ENCODE measurements around the gene PALS1.
A peak's percentile ranks its signal among the peaks of the same experiment; 100 is the strongest.
"Not testable (repeated sequence)": the region's sequence is repeated elsewhere in the genome, so short reads cannot be mapped to it uniquely, and the experiment has no call there.

Gene PALS1

DNA sequence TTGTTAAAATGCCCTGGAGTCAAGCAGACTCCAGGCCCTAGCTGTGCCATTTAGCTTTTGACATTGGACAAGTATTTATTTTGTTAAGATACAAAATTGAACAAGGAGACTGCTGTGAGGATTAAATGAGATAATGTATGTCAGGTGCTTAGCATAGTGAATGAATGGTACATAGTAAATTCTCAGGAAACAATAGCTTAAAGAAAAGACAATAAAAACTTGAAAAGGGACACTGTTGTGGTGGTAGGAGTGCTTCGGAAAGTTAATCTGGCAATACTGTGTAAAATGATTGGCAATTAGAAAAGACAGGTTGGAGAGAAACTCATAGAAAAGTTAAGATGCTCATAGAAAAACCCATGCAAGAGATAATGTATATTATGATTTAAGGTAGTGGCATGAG lies 19.7 kb downstream of the PALS1 start:
- H3K36me3 ChIP-seq (ENCODE audit: control insufficient read depth, low read depth, low read length) = no peaks in the 10 kb centered on the region
- no peaks in the 10 kb centered on the region for H3K9me3 ChIP-seq (ENCODE audit: control insufficient read depth, low read depth, low read length)
- peaks cover 14% of the 10 kb centered on the region for H3K4me1 ChIP-seq (ENCODE audit: control insufficient read depth, low read depth, low read length)
- H3K27ac ChIP-seq (ENCODE audit: low read length) = no peak overlapping the region
- no peak overlapping the region for H3K9ac ChIP-seq (ENCODE audit: low read length)
- no peak overlapping the region for H3K4me3 ChIP-seq (ENCODE audit: low read length)
- H3K27me3 ChIP-seq (ENCODE audit: control insufficient read depth, insufficient read depth, low read length) = no peaks in the 10 kb centered on the region

DNA sequence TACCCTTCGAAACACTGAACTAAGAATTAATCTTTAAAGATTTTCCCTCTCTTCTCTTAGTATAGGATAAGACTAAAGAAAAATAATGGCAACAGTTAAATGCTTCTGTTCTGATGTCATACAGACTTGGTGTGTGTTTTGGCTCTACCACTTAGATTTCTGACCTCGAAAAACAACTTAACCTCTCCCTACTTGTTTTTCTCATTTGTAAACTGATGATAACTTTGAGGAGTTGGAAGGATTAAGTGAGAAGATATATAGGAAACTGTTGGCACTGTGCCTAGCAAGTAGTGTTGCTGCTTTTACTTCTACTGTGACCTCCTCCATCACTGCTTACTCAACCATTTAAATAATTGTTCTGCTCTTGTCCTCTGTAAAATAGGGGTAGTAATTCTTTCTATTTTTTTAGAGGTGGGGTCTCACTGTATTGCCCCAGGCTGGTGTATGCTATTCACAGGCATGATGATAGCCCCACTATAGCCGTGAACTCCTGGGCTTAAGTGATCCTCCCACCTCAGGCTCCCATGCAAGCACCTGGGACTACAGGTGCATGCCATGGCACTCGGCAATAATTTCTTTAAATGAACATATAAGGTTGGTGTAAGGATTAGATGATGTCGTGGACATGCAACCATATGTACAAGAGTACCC lies 22.4 kb downstream of the PALS1 start:
- Histone ChIP-seq H3K9me3 (ENCODE audit: control insufficient read depth, low read depth, low read length) (no peaks in the 10 kb centered on the region), H3K9ac (ENCODE audit: low read length) (no peak overlapping the region), H3K27me3 (ENCODE audit: control insufficient read depth, insufficient read depth, low read length) (no peaks in the 10 kb centered on the region), H3K4me3 (ENCODE audit: low read length) (no peak overlapping the region), H3K4me1 (ENCODE audit: control insufficient read depth, low read depth, low read length) (peaks cover 23% of the 10 kb centered on the region), H3K27ac (ENCODE audit: low read length) (no peak overlapping the region), H3K36me3 (ENCODE audit: control insufficient read depth, low read depth, low read length) (no peaks in the 10 kb centered on the region)

DNA sequence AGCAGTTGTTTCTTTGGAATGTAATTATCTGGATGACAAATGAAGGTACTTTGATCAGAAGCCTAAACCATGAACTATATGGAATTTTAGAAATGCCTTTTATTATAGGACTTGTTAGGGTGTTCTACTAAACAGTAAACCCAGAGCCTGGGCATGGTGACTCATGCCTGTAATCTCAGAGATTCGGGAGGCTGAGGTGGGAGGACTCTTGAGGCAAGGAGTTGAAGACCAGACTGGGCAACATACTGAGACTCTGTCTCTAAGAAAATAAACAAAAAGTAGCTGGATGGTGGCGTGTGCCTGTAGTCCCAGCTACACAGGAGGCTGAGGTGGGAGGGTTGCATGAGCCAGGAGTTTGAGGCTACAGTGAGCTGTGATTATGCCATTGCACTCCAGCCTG lies 23.9 kb downstream of the PALS1 start:
- H3K27me3 ChIP-seq (ENCODE audit: control insufficient read depth, insufficient read depth, low read length) = no peaks in the 10 kb centered on the region
- H3K27ac ChIP-seq (ENCODE audit: low read length) = no peak overlapping the region
- peaks cover 38% of the 10 kb centered on the region for H3K4me1 ChIP-seq (ENCODE audit: control insufficient read depth, low read depth, low read length)
- no peak overlapping the region for H3K9ac ChIP-seq (ENCODE audit: low read length)
- H3K36me3 ChIP-seq (ENCODE audit: control insufficient read depth, low read depth, low read length) = no peaks in the 10 kb centered on the region
- no peaks in the 10 kb centered on the region for H3K9me3 ChIP-seq (ENCODE audit: control insufficient read depth, low read depth, low read length)
- no peak overlapping the region for H3K4me3 ChIP-seq (ENCODE audit: low read length)

DNA sequence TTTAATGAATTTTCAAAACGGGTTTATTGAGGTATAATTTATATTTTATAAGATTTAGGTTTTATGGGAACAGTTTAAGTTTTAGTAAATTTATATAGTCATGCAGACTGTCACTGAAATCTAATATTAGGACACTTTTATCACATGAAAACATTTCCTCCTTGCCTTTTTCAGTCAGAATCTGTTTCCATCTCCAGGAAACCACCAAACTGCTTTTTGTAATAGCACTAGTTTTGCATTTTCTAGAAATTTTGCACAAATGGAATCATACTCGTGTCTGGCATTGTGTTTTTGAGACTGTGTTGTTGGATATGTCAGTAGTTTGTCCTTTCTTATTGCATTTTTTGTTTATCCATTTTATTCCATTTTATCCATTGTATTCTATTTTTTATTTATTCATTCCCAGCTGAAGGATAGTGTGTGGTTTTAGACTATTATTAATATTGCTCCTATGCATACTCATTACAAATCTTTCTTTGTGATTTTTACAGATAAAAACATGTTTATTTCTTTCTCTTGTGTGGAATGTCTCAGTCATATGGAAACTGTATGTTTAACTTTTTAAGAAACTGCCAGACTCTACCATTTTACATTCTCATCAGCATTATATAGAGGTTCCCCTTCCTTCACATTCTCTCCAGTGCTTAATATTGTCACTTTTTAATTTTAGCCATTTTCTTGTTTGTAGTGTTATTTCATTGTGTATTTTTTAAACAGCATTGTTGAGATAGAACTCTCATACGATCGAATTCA lies 26.5 kb downstream of the PALS1 start:
- Histone ChIP-seq H3K27me3 (ENCODE audit: control insufficient read depth, insufficient read depth, low read length) (no peaks in the 10 kb centered on the region), H3K4me3 (ENCODE audit: low read length) (peak overlapping the region; percentile 66), H3K36me3 (ENCODE audit: control insufficient read depth, low read depth, low read length) (no peaks in the 10 kb centered on the region), H3K9ac (ENCODE audit: low read length) (peak overlapping the region; percentile 68), H3K9me3 (ENCODE audit: control insufficient read depth, low read depth, low read length) (no peaks in the 10 kb centered on the region), H3K27ac (ENCODE audit: low read length) (peak overlapping the region; percentile 93), H3K4me1 (ENCODE audit: control insufficient read depth, low read depth, low read length) (peaks cover 41% of the 10 kb centered on the region)

DNA sequence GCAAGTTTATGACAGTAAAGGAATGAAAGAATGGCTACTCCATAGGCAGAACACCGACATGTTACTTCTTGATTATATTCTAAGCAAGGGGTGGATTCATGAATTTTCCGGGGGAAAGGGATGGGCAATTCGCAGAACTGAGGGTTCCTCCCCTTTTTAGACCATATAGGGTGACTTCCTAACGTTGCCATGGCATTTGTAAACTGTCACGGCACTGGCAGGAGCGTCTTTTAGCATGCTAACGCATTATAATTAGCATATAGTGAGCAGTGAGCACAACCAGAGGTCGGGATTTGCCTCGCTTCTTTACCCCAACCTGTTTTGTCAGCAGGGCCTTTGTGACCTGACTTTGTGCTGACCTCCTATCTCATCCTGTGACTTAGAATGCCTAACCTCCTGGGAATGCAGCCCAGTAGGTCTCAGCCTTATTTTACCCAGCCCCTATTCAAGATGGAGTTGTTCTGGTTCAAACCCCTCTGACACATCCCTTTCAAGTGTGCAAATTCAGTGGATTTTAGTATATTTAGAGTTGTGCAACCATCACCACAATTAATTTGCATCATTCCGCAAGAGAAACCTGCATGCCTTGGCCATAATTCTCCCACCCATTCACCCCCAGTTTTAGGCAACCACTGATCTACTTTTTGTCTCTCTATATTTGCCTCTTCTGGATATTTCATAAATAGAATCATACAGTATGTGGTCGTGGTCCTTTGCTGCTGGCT lies 27.4 kb downstream of the PALS1 start:
- Histone ChIP-seq H3K27ac (ENCODE audit: low read length) (peak overlapping the region; percentile 93), H3K36me3 (ENCODE audit: control insufficient read depth, low read depth, low read length) (no peaks in the 10 kb centered on the region), H3K4me1 (ENCODE audit: control insufficient read depth, low read depth, low read length) (peaks cover 35% of the 10 kb centered on the region), H3K27me3 (ENCODE audit: control insufficient read depth, insufficient read depth, low read length) (no peaks in the 10 kb centered on the region), H3K9ac (ENCODE audit: low read length) (peak overlapping the region; percentile 68), H3K9me3 (ENCODE audit: control insufficient read depth, low read depth, low read length) (no peaks in the 10 kb centered on the region), H3K4me3 (ENCODE audit: low read length) (peak overlapping the region; percentile 66)

DNA sequence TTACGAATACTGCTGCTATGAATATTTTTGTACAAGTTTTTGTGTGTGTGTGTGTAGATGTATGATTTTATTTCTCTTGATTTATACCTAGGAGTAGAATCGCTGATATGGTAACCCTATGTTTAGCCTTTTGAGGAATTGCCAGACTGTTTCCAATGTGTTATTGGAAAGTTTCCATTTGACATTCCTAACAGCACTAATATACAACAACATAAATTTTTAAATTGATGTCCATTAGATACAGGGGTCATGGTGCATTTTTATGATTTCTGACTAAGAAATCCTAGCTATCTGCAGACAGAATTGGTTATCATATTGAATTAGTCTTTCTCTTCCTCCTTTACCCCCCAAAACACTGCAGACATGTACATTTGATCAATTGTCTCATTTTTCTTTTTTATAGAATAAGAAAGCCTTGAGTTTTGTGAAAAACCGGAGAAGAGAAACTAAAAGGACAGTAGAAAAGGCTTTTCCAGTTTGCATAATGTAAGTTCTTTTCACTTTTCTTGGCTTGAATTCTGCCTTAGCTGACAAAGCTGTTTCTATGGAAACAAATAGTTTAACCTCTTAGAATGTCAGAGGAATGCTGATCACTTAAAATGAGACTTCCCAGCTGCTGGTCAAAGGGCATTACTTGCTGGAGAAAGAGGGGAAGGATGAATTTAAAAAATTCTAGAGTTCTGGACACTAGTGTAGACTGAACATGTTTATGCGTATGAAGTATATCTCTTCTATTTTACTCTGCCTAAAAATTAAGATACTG lies 28.2 kb downstream of the PALS1 start:
- no peaks in the 10 kb centered on the region for H3K27me3 ChIP-seq (ENCODE audit: control insufficient read depth, insufficient read depth, low read length)
- peak overlapping the region; percentile 34 for H3K4me3 ChIP-seq (ENCODE audit: low read length)
- peak overlapping the region; percentile 73 for H3K27ac ChIP-seq (ENCODE audit: low read length)
- H3K9ac ChIP-seq (ENCODE audit: low read length) = peak overlapping the region; percentile 60
- no peaks in the 10 kb centered on the region for H3K36me3 ChIP-seq (ENCODE audit: control insufficient read depth, low read depth, low read length)
- peaks cover 35% of the 10 kb centered on the region for H3K4me1 ChIP-seq (ENCODE audit: control insufficient read depth, low read depth, low read length)
- no peaks in the 10 kb centered on the region for H3K9me3 ChIP-seq (ENCODE audit: control insufficient read depth, low read depth, low read length)

DNA sequence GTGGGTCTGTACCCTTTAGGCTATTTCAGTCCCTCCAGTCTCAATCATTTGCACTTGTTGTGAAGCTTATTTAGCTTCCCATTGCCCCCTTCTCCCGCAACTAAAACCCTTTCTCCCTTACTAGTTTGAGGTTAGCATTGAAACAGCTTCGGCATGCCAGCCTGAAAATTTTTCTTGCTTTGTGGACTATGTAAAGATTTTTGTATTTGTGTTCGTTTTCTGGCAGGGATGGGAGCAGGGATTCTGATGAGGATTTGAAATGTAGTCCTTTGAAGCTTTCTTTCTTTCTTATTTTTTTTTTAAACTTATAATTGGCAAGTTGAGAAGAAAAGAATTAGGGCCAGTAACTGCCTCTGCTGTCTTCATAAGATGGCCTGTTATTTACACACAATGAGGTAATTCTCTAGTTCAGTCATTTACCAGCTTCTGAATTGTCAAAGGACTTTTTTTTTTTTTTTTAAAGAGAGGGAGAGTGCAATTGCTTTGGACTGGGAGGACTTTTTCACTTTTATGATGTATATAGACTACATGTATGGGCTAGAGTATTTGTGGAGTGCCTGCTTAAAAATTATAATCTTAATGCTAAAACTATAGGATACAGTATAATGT lies 29.0 kb downstream of the PALS1 start:
- Histone ChIP-seq H3K4me3 (ENCODE audit: low read length) (peak overlapping the region; percentile 34), H3K27ac (ENCODE audit: low read length) (peak overlapping the region; percentile 26), H3K36me3 (ENCODE audit: control insufficient read depth, low read depth, low read length) (no peaks in the 10 kb centered on the region), H3K9me3 (ENCODE audit: control insufficient read depth, low read depth, low read length) (no peaks in the 10 kb centered on the region), H3K9ac (ENCODE audit: low read length) (peak overlapping the region; percentile 60), H3K27me3 (ENCODE audit: control insufficient read depth, insufficient read depth, low read length) (no peaks in the 10 kb centered on the region), H3K4me1 (ENCODE audit: control insufficient read depth, low read depth, low read length) (peaks cover 35% of the 10 kb centered on the region)

DNA sequence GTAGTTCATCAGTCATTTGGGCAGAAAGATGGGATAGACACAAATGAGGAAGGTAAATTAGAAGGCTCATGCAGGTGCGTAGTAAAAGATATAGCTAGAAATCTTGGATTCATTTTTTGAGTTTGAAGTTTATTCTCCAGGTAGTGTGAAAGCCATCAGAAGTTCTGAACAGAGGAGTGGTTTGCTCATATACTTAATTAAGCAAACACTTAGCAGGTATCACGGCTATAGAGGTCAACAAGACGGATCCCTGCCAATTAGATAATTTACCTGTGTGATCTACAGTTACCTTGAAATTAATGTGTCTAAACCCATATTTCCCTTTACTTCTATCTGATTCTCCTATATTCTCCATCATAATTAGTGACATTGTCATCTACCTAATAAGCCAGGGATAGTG lies 29.7 kb downstream of the PALS1 start:
- Histone ChIP-seq H3K9ac (ENCODE audit: low read length) (no peak overlapping the region), H3K27ac (ENCODE audit: low read length) (no peak overlapping the region), H3K4me3 (ENCODE audit: low read length) (no peak overlapping the region), H3K27me3 (ENCODE audit: control insufficient read depth, insufficient read depth, low read length) (no peaks in the 10 kb centered on the region), H3K36me3 (ENCODE audit: control insufficient read depth, low read depth, low read length) (no peaks in the 10 kb centered on the region), H3K4me1 (ENCODE audit: control insufficient read depth, low read depth, low read length) (peaks cover 35% of the 10 kb centered on the region), H3K9me3 (ENCODE audit: control insufficient read depth, low read depth, low read length) (no peaks in the 10 kb centered on the region)

DNA sequence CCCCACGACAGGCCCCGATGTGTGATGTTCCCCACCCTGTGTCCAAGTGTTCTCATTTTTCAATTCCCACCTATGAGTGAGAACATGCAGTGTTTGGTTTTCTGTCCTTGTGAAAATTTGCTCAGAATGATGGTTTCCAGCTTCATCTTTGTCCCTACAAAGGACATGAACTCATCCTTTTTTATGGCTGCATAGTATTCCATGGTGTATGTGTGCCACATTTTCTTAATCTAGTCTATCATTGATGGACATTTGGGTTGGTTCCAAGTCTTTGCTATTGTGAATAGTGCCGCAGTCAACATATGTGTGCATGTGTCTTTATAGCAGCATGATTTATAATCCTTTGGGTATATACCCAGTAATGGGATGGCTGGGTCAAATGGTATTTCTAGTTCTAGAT lies 32.0 kb downstream of the PALS1 start:
- H3K36me3 ChIP-seq (ENCODE audit: control insufficient read depth, low read depth, low read length); H3K9me3 ChIP-seq (ENCODE audit: control insufficient read depth, low read depth, low read length); H3K4me3 ChIP-seq (ENCODE audit: low read length); H3K27me3 ChIP-seq (ENCODE audit: control insufficient read depth, insufficient read depth, low read length); H3K9ac ChIP-seq (ENCODE audit: low read length); H3K27ac ChIP-seq (ENCODE audit: low read length): not testable (repeated sequence)
- peaks cover 33% of the 10 kb centered on the region for H3K4me1 ChIP-seq (ENCODE audit: control insufficient read depth, low read depth, low read length)

DNA sequence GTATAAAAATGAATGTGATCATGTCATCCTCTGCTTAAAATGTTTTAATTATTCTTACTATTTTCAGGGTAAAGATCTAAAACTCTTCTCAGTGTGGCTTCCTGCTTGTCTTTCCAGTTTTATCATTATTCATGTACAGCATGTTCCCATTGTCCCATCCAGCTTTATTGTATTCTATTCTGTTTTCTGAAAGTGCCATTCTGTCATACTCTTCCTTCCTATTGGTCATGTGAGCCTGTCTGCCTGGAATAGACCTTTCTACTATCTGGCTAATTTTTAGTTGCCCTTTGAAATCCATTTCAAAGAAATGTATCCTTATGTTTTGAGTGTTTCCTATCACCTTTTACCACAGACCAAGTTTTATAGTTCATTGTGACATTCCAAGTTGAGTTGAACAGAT lies 34.9 kb downstream of the PALS1 start:
- Histone ChIP-seq H3K27me3 (ENCODE audit: control insufficient read depth, insufficient read depth, low read length) (no peaks in the 10 kb centered on the region), H3K27ac (ENCODE audit: low read length) (no peak overlapping the region), H3K9me3 (ENCODE audit: control insufficient read depth, low read depth, low read length) (no peaks in the 10 kb centered on the region)

DNA sequence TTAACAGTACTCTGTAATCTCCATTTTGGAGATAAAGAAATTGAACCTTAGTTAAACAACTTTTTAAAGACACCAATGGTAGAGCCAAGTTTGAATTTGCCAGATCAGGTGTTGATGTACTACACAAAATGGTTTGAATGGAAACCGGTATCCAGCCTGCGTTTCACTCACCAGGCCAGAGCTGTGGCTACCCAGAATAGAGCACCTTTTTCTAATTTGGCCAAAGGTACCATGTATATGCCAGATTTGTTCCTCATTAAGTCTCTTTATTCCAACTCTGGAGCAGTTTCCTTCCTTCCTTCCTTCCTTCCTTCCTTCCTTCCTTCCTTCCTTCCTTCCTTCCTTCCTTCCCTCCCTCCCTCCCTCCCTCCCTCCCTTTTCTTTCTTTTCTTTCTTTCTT lies 39.3 kb downstream of the PALS1 start:
- Histone ChIP-seq H3K4me3 (ENCODE audit: low read length) (no peak overlapping the region), H3K4me1 (ENCODE audit: control insufficient read depth, low read depth, low read length) (peaks cover 5% of the 10 kb centered on the region), H3K9me3 (ENCODE audit: control insufficient read depth, low read depth, low read length) (no peaks in the 10 kb centered on the region), H3K27me3 (ENCODE audit: control insufficient read depth, insufficient read depth, low read length) (no peaks in the 10 kb centered on the region), H3K36me3 (ENCODE audit: control insufficient read depth, low read depth, low read length) (no peaks in the 10 kb centered on the region), H3K9ac (ENCODE audit: low read length) (no peak overlapping the region), H3K27ac (ENCODE audit: low read length) (no peak overlapping the region)

More for the DNA sequence above, 34.9 kb downstream of the PALS1 start:
- Histone ChIP-seq H3K36me3 (ENCODE audit: control insufficient read depth, low read depth, low read length) (no peaks in the 10 kb centered on the region), H3K4me3 (ENCODE audit: low read length) (no peak overlapping the region), H3K4me1 (ENCODE audit: control insufficient read depth, low read depth, low read length) (peaks cover 6% of the 10 kb centered on the region), H3K9ac (ENCODE audit: low read length) (no peak overlapping the region)

Measured in iPS-18a (cell line).